Loucy (cell line): ENCODE results near the gene TLCD4.

Source experiments
- CTCF ChIP-seq: fragments of 200-600 bp; sonication (generic); conservative IDR thresholded peaks from 2 replicates; pipeline ENCODE4 v1.5.1; 2014; ENCODE audit warnings: mild to moderate bottlenecking, antibody characterized with exemption, low read length
- EZH2phosphoT487 ChIP-seq: fragments of 200-600 bp; IDR thresholded peaks from 2 replicates; pipeline ENCODE4 v1.6.1; 2018; ENCODE audit warnings: antibody characterized with exemption, mild to moderate bottlenecking, moderate library complexity, borderline replicate concordance

GRCh38 chr1:95118710-95119109, 1.6 kb downstream of the TLCD4 start:
- TF ChIP-seq CTCF (no peak), EZH2phosphoT487 (no peak)
